ENCODE data around the gene SF3A2.

Gene SF3A2

GRCh38 chr19:2253106-2254063 is 16.8 kb downstream of the SF3A2 start:
- DNase-seq (ENCODE audit: low read depth in 2 of 2): no peak

- no peak for DNase-seq (ENCODE audit: low read depth in 2 of 2)
These were observed 17.6 kb downstream of the SF3A2 start for GRCh38 chr19:2254064-2254872.

- DNase-seq (ENCODE audit: low read depth in 2 of 2): no peak
These were observed 18.7 kb downstream of the SF3A2 start for GRCh38 chr19:2255112-2255845.

- DNase-seq (ENCODE audit: low read depth in 2 of 2): no peak
These were observed 19.5 kb downstream of the SF3A2 start, which contains the start of gene JSRP1 for GRCh38 chr19:2255982-2256685. JSRP1 (minus strand) TSS chr19:2256417; CDS start chr19:2255314, 1,103 bp downstream.

GRCh38 chr19:2259336-2259735 is 22.7 kb downstream of the SF3A2 start:
- no peak for DNase-seq (ENCODE audit: low read depth in 2 of 2)

GRCh38 chr19:2260341-2260805 is 23.7 kb downstream of the SF3A2 start:
- no peak for DNase-seq (ENCODE audit: low read depth in 2 of 2)

GRCh38 chr19:2261438-2262172 is 25.0 kb downstream of the SF3A2 start:
- DNase-seq (ENCODE audit: low read depth in 2 of 2): no peak

GRCh38 chr19:2266183-2266993 is 29.8 kb downstream of the SF3A2 start:
- DNase-seq (ENCODE audit: low read depth in 2 of 2): no peak

GRCh38 chr19:2268480-2268830 is 31.8 kb downstream of the SF3A2 start:
- DNase-seq (ENCODE audit: low read depth in 2 of 2): no peak

GRCh38 chr19:2268861-2269243 is 32.2 kb downstream of the SF3A2 start:
- DNase-seq (ENCODE audit: low read depth in 2 of 2): no peak

GRCh38 chr19:2269244-2270156 is 32.9 kb downstream of the SF3A2 start:
- DNase-seq (ENCODE audit: low read depth in 2 of 2): peak; percentile 98

- no peak for DNase-seq (ENCODE audit: low read depth in 2 of 2)
These were observed 33.5 kb downstream of the SF3A2 start for GRCh38 chr19:2270157-2270422.

GRCh38 chr19:2270423-2271233 is 34.0 kb downstream of the SF3A2 start:
- DNase-seq (ENCODE audit: low read depth in 2 of 2): peak; percentile 70 to 71

GRCh38 chr19:2271234-2272103 is 34.8 kb downstream of the SF3A2 start:
- no peak for DNase-seq (ENCODE audit: low read depth in 2 of 2)

GRCh38 chr19:2273356-2274184 is 36.9 kb downstream of the SF3A2 start:
- DNase-seq (ENCODE audit: low read depth in 2 of 2): peak; percentile 74 to 81

- no peak for DNase-seq (ENCODE audit: low read depth in 2 of 2)
These were observed 37.6 kb downstream of the SF3A2 start for GRCh38 chr19:2274185-2274711.
